Superior temporal gyrus (tissue), 1 donor: Measurements from ENCODE around the gene SLC34A1.
A peak's percentile ranks its signal among the peaks of the same experiment; 100 is the strongest.

Source experiments
- DNase-seq: peaks from one replicate; pipeline ENCODE4 v3.0.0-alpha.2; 2016; ENCODE audit errors: extremely low spot score

The SLC34A1 gene

GRCh38 chr5:177432143-177432838 is 48.1 kb downstream of the SLC34A1 start:
- peak; percentile 45 for DNase-seq

- no peak for DNase-seq
These were observed 48.8 kb downstream of the SLC34A1 start for GRCh38 chr5:177432839-177433657.

GRCh38 chr5:177433658-177434217 is 49.5 kb downstream of the SLC34A1 start:
- DNase-seq = no peak

GRCh38 chr5:177434437-177434836 is 50.2 kb downstream of the SLC34A1 start:
- no peak for DNase-seq

- no peak for DNase-seq
These were observed 50.9 kb downstream of the SLC34A1 start for GRCh38 chr5:177434942-177435738.

- no peak for DNase-seq
These were observed 51.8 kb downstream of the SLC34A1 start for GRCh38 chr5:177435847-177436536.

- DNase-seq = no peak
These were observed 53.4 kb downstream of the SLC34A1 start for GRCh38 chr5:177437623-177438022.

- no peak for DNase-seq
These were observed 54.2 kb downstream of the SLC34A1 start for GRCh38 chr5:177438468-177438867.

GRCh38 chr5:177439518-177440053 is 55.4 kb downstream of the SLC34A1 start:
- DNase-seq = no peak

GRCh38 chr5:177440211-177440989 is 56.2 kb downstream of the SLC34A1 start:
- no peak for DNase-seq

GRCh38 chr5:177440990-177441780 is 57.0 kb downstream of the SLC34A1 start:
- no peak for DNase-seq

- DNase-seq = no peak
These were observed 58.0 kb downstream of the SLC34A1 start for GRCh38 chr5:177442066-177442826.

GRCh38 chr5:177443144-177443983 is 59.1 kb downstream of the SLC34A1 start:
- DNase-seq = no peak

- no peak for DNase-seq
These were observed 60.1 kb downstream of the SLC34A1 start for GRCh38 chr5:177444106-177445051.

- no peak for DNase-seq
These were observed 61.0 kb downstream of the SLC34A1 start for GRCh38 chr5:177445052-177445916.

GRCh38 chr5:177445917-177446199 is 61.6 kb downstream of the SLC34A1 start:
- DNase-seq = peak; percentile 22
